ENCODE measurements around the gene MYMK.

Gene MYMK

GRCh38 chr9:133488686-133489252 is 36.0 kb downstream of the MYMK start:
- no peak for DNase-seq (ENCODE audit: extremely low read depth in 1 of 2, low read depth in 1 of 2)

GRCh38 chr9:133487331-133487725 is 37.4 kb downstream of the MYMK start:
- DNase-seq (ENCODE audit: extremely low read depth in 1 of 2, low read depth in 1 of 2), result no peak

- DNase-seq (ENCODE audit: extremely low read depth in 1 of 2, low read depth in 1 of 2), result no peak
These were observed 39.1 kb downstream of the MYMK start for GRCh38 chr9:133485531-133486260.

GRCh38 chr9:133484671-133485437 is 39.9 kb downstream of the MYMK start:
- no peak for DNase-seq (ENCODE audit: extremely low read depth in 1 of 2, low read depth in 1 of 2)

GRCh38 chr9:133483611-133484010 is 41.1 kb downstream of the MYMK start:
- no peak for DNase-seq (ENCODE audit: extremely low read depth in 1 of 2, low read depth in 1 of 2)

GRCh38 chr9:133478851-133479711 is 45.7 kb downstream of the MYMK start, which contains the start of gene SLC2A6:
SLC2A6 (minus strand) TSS chr9:133479099; CDS start chr9:133479059, 40 bp downstream.
- peak; percentile 55 to 69 for DNase-seq (ENCODE audit: extremely low read depth in 1 of 2, low read depth in 1 of 2)

- no peak for DNase-seq (ENCODE audit: extremely low read depth in 1 of 2, low read depth in 1 of 2)
These were observed 46.5 kb downstream of the MYMK start for GRCh38 chr9:133477992-133478850.

- no peak for DNase-seq (ENCODE audit: extremely low read depth in 1 of 2, low read depth in 1 of 2)
These were observed 47.3 kb downstream of the MYMK start for GRCh38 chr9:133477461-133477860.

GRCh38 chr9:133476941-133477340 is 47.8 kb downstream of the MYMK start:
- DNase-seq (ENCODE audit: extremely low read depth in 1 of 2, low read depth in 1 of 2), result no peak

- no peak for DNase-seq (ENCODE audit: extremely low read depth in 1 of 2, low read depth in 1 of 2)
These were observed 48.5 kb downstream of the MYMK start for GRCh38 chr9:133476036-133476931.

GRCh38 chr9:133475292-133476012 is 49.3 kb downstream of the MYMK start:
- no peak for DNase-seq (ENCODE audit: extremely low read depth in 1 of 2, low read depth in 1 of 2)

GRCh38 chr9:133474853-133475252 is 49.9 kb downstream of the MYMK start:
- no peak for DNase-seq (ENCODE audit: extremely low read depth in 1 of 2, low read depth in 1 of 2)

GRCh38 chr9:133474215-133474614 is 50.5 kb downstream of the MYMK start:
- no peak for DNase-seq (ENCODE audit: extremely low read depth in 1 of 2, low read depth in 1 of 2)

GRCh38 chr9:133473743-133474142 is 51.0 kb downstream of the MYMK start:
- no peak for DNase-seq (ENCODE audit: extremely low read depth in 1 of 2, low read depth in 1 of 2)

GRCh38 chr9:133472753-133473378 is 51.9 kb downstream of the MYMK start:
- no peak for DNase-seq (ENCODE audit: extremely low read depth in 1 of 2, low read depth in 1 of 2)

GRCh38 chr9:133472277-133472645 is 52.5 kb downstream of the MYMK start:
- DNase-seq (ENCODE audit: extremely low read depth in 1 of 2, low read depth in 1 of 2), result no peak

- DNase-seq (ENCODE audit: extremely low read depth in 1 of 2, low read depth in 1 of 2), result no peak
These were observed 53.0 kb downstream of the MYMK start for GRCh38 chr9:133471551-133472276.
